ENCODE results near the gene RAD51B.

The RAD51B gene

GRCh38 chr14:67833403-67833802 lies 13.8 kb downstream of the RAD51B start:
- DNase-seq (ENCODE audit: low read depth in 4 of 4, low spot score in 1 of 4): no peak

DNA sequence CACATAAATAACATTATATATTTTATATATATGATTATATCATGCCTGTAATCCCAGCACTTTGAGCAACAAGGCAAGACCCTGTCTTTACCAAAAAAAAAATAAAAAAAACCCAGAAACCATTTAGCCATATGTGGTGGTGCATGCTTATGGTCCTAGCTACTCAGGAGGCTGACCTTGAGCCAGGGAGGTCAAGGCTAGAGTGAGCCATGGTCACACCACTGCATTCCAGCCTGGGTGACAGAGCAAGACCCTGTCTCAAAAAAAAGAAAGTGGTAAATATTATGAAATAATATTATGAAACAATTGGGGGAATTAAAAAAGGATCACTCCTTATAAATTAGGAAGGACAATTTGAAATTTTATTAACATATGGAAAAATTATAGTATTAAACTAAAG lies 16.0 kb downstream of the RAD51B start:
- DNase-seq (ENCODE audit: low read depth in 4 of 4, low spot score in 1 of 4): no peak

DNA sequence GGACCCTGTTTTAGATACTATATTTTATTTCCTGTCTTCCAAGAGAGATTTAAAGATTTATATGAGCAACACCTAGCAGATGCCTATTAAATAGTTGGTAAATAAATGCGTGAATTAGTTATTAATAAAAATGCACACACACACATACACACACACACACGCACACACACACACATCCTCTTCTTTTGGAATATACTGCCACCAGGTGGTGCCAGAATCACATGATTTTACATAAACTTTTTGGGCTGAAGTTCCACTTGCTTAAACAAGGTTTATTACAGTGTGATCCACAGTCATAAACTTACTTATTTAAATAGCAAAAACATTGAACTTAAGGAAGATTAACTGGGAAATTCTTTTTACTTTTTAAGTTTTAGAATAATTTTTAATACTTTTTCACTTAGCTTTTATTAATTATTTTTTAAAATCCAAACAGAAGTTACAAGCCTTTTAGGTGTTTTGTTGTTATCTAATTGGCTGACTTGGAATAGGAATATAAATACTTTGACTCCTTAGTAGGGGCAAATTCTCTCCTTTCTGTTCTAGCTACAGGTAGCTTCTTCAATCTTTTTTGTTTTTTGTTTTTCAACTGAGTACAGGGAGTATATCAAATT lies 17.5 kb downstream of the RAD51B start:
- DNase-seq (ENCODE audit: low read depth in 4 of 4, low spot score in 1 of 4): no peak

DNA sequence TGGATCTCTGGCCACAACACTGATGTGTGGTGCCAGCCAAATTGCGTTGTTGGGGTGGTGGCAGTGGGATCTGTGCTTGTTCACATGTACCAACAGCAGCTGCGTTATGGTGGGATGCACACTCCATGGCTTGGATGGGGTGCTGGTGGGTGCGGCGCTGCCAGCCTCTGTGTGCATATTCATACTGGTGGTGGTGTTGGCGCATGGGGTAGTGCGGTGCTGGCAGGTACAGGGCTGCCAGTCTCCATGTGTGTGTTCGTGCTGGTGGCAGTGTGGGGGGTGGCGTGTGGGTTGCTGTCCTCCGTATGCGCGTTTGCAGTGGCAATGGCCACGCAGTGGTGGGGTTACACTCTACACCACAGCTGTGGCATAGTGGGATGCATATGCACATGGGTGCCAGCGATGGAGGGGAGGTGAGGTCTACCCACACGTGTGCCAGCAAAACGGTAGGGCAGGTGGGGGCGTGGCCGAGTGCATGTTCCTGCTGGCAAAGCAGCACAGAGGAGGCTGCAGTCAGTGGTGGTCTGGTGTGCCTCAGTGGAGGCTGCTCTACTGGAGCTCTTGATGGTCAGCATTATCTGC lies 26.5 kb downstream of the RAD51B start:
- DNase-seq (ENCODE audit: low read depth in 4 of 4, low spot score in 1 of 4): no peak

DNA sequence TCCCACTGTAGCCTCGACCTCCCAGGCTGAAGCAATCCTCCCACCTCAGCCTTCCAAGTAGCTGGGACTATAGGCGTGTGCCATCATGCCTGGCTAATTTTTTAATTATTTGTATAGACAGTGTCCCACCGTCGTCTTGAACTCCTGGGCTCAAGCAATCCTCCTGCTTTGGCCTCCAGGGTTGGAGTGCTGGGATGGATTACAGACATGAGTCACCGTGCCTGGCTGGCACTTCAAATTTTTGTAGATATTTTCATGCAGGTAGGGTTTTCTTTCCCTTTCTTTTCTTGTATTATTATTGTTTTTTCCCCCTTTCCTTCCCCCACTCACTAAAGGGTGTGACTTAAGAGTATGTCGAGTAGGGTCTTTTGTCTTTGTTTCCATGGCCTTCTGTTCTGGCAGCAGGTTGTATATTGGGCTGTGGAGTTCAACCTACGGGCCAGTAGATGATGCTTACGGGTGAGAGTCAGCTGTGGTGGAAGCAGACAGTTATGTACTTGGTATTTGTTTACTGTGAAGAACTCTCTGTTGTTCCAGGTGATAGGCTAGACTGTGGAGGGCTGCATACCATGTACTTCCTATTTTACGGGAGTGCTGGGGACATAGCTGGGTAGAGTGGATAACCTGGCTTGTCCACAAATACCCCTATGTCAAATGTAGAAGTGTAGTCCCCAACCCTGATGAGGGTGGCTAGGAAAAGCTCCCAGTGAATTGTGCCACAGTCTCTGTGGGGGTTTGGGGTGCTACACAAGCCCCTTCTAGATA lies 30.7 kb downstream of the RAD51B start:
- no peak for DNase-seq (ENCODE audit: low read depth in 4 of 4, low spot score in 1 of 4)

DNA sequence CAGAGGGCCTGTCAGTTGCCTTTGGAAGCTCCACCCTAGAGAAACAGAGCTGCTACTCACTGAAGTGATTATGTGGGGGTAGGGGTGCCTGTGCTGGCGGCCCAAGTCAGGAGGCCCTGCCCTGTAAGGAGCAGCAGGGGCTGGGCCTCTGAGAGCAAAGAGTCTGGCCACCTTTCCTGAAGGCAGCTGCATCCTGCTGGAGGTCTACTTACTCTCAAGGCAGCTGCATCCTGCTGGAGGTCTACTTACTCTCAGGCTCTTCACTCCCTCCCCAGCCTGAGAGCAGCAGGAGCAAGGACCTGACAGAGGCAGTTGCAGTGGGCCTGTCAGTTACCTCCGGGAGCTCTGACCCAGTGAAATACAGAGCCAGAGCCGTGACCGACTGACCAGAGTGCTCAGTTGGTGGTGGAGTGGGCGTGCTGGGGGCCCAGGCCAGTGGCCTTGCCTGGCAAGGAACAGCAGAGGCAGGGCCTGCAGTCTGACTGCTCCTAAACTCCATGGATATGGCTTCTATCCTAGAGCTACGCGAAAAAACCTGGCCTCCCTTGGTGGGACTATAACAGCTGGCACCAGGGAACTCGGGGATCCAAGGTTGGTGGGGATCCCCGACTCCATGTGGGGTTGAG lies 32.3 kb downstream of the RAD51B start:
- no peak for DNase-seq (ENCODE audit: low read depth in 4 of 4, low spot score in 1 of 4)

DNA sequence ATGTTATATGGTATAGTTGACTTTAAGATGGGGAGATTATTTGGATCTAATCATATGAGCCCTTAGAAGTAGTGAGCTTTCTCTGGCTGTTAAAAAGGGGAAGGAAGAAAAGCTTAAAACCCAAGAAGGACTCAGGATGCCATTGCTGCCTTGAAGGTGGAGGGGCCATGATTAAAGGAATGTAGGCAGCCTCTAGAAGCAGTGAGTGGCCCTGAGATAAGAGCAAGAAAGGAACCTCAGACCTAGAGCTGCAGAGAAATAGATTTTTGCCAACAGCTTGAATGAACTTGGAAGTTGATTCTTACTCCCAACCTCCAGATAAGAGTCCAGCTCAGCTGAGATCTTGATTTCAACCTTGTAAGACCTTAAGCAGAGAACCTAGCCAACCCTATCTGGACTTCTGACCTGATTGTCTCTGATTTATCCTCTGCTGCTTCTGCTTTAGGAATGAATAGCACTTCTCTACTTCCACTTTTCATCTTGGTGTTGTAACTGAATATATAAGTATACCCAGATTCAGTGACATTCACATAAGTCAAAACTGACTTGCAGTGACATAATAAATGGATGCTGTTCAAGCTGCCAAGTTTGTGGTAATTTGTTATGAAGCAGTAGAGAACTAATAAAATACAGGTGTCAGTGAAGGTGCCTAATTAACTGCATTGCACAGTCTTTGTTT lies 33.5 kb downstream of the RAD51B start:
- DNase-seq (ENCODE audit: low read depth in 4 of 4, low spot score in 1 of 4): no peak

DNA sequence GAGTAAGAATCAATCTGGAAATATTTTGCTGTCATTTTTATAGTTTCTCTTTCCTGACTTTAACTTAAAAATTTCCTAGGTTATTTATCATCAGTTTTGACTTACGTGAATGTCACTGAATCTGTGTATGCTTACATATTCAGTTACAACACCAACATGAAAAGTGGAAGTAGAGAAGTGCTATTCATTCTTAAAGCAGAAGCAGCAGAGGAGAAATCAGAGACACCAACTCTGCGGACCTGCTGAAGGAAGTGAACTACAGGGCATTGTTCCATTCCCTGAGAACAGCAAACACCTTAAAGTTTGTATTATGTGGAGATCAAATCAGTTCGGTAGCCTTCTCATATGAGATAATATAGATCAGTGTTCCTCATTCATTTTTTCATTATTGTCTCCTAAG lies 34.1 kb downstream of the RAD51B start:
- no peak for DNase-seq (ENCODE audit: low read depth in 4 of 4, low spot score in 1 of 4)

DNA sequence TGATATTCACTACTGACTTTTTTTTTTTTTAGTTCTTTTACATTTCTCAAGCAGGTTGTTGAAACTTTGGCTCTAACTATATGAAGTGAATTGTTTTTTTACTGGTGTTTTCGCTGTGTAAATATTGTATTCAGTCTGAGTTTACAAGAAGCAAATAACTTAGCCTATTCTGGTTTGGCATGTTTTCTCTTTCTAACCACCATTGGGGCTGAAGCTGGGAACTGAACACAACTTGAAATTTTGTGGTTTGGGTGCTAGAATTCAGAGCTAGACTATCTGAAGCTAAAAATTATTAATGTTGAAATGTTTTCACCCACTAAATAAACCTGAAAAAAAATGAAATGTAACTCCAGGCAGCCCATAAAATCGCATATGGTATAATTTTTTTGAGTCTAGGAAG lies 37.2 kb downstream of the RAD51B start:
- no peak for DNase-seq (ENCODE audit: low read depth in 4 of 4, low spot score in 1 of 4)

- DNase-seq (ENCODE audit: low read depth in 4 of 4, low spot score in 1 of 4): no peak
Measured at GRCh38 chr14:67857778-67858350, 38.3 kb downstream of the RAD51B start.

- no peak for DNase-seq (ENCODE audit: low read depth in 4 of 4, low spot score in 1 of 4)
Measured at GRCh38 chr14:67859169-67859749, 39.7 kb downstream of the RAD51B start.

GRCh38 chr14:67863223-67863622 lies 43.6 kb downstream of the RAD51B start:
- DNase-seq (ENCODE audit: low read depth in 4 of 4, low spot score in 1 of 4): no peak

- DNase-seq (ENCODE audit: low read depth in 4 of 4, low spot score in 1 of 4): no peak
Measured at GRCh38 chr14:67875175-67876006, 55.8 kb downstream of the RAD51B start.

GRCh38 chr14:67879026-67879425 lies 59.4 kb downstream of the RAD51B start:
- DNase-seq (ENCODE audit: low read depth in 4 of 4, low spot score in 1 of 4): no peak

GRCh38 chr14:67881225-67881624 lies 61.6 kb downstream of the RAD51B start:
- no peak for DNase-seq (ENCODE audit: low read depth in 4 of 4, low spot score in 1 of 4)

GRCh38 chr14:67882986-67883555 lies 63.5 kb downstream of the RAD51B start:
- DNase-seq (ENCODE audit: low read depth in 4 of 4, low spot score in 1 of 4): no peak

DNA sequence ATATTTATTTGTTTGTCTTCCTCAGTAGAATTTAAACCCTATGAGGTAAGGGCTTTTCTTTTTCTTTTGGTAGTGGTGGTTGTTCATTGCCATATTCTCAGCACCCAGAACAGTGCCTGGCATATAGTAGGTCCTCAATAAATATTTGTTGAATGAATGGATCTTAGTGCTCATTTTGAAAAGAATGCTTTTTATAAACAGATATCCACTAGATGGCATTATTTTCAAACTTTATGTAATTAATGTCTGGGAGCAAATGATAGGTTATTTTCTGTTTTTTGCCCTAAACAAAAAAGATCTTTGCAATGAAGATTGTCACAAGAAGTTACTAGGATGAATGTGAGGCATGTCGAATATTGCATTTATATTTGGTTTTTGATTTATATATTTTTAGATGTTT lies 64.1 kb downstream of the RAD51B start:
- DNase-seq (ENCODE audit: low read depth in 4 of 4, low spot score in 1 of 4): no peak

DNA sequence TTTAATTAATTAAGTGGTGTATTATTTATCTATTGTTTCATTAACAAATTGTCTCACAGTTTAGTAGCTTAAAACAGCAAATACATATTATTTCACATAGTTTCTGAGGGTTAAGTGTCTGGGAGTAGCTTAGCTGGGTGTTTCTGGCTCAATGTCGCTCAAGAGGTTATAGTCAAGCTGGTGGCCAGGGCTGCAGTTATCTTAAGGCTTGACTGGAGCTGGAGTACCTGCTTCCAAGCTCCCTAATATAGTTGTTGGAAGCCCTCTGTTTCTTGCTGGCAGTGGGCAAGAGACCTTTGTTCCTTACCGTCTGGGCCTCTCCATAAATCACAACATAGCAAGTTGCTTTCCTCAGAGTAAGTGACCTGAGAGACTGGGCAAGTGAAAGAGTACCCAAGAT lies 66.6 kb downstream of the RAD51B start:
- DNase-seq (ENCODE audit: low read depth in 4 of 4, low spot score in 1 of 4): no peak

GRCh38 chr14:67887478-67887877 lies 67.9 kb downstream of the RAD51B start:
- DNase-seq (ENCODE audit: low read depth in 4 of 4, low spot score in 1 of 4): no peak

DNA sequence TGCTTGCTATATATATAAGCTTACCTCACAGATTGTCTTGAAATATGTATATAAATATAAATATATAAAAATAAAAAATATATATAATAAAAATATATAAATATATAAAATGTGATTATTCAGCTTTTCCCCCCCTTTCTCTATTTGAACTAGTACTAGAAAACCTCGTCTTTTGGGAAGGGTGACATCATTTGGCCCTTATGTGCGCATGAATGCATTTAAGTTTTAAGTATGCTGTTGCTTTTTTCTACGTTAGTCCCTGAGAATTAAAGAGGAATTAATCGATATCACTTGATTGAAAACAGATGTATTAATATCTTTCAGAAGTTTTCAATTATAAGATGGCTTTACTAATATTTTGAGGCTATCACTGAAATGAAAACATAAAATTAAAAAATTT lies 69.9 kb downstream of the RAD51B start:
- no peak for DNase-seq (ENCODE audit: low read depth in 4 of 4, low spot score in 1 of 4)

Measured in stimulated activated CD4-positive, alpha-beta T cell treated with anti-CD3 and anti-CD28 coated beads, Interleukin-1b, Interleukin-23, amount 100 ng/mL, for 24 hours (primary cell).